Psoas muscle (tissue), 8 donors: ENCODE measurements around the gene SNN. TPM values are rescaled to one million over a fixed set of nuclear protein-coding genes. Genes with fewer than 3 reads are reported as not detected.

ENCODE experiments used
- ATAC-seq, 4 donors: fragments of 200-7000 bp; cut with Tn5 transposase; one replicate each; pipeline ENCODE4 v1.9.1; 2020; ENCODE audit warnings: moderate library complexity in 3 of 4, mild to moderate bottlenecking in 2 of 4
- DNase-seq, 2 donors: peaks; one replicate each; pipeline ENCODE4 v3.0.0-alpha.2; 2020
- H3K27ac ChIP-seq: fragments of 200-600 bp; one replicate; pipeline ENCODE4 v1.8.0; 2022
- H3K27me3 ChIP-seq, 3 donors: fragments of 200-600 bp in 1 of 3; one replicate each; pipeline versions ENCODE4 v1.6.1 to v1.8.0; 2013 to 2022; ENCODE audit warnings: low read length in 2 of 3, mild to moderate bottlenecking in 2 of 3, moderate library complexity in 1 of 3; ENCODE audit not compliant: insufficient read depth in 3 of 3
- H3K36me3 ChIP-seq, 2 donors: fragments of 200-600 bp in 1 of 2; one replicate each; pipeline versions ENCODE4 v1.6.1 to v1.8.0; 2013 to 2022; ENCODE audit warnings: low read depth in 1 of 2, mild to moderate bottlenecking in 1 of 2, moderate library complexity in 1 of 2; ENCODE audit not compliant: insufficient read depth in 1 of 2
- H3K4me1 ChIP-seq: fragments of 200-600 bp; one replicate; pipeline ENCODE4 v1.8.0; 2022
- H3K4me3 ChIP-seq: fragments of 200-600 bp; one replicate; pipeline ENCODE4 v1.8.0; 2022; ENCODE audit warnings: mild to moderate bottlenecking
- H3K9me3 ChIP-seq: fragments of 200-600 bp; one replicate; pipeline ENCODE4 v1.8.0; 2022
- CTCF ChIP-seq: fragments of 200-600 bp; IDR thresholded peaks from one replicate; pipeline ENCODE4 v1.8.0; 2022; ENCODE audit warnings: antibody characterized with exemption
- WGBS, 3 donors: extraction: QIAGEN DNeasy Blood & Tissue Kit; methylation state at CpG; one replicate each; pipeline versions ENCODE4 v1.1.6 to v1.1.7; 2013; 5-methylcytosine and 5-hydroxymethylcytosine counted together
- intact Hi-C, 2 donors: fragments of 100-400 bp; cut with DNase I; formaldehyde crosslinking; loops; one replicate each; pipeline versions ENCODE4 v1.11.0 to v1.14.2; 2022
- polyA plus RNA-seq, 3 donors: library from polyadenylated mRNA; stranded (reverse); fragments of 200-250 nt; gene quantifications; one replicate each; pipeline ENCODE4 v1.2.3, GENCODE V29; 2013
- total RNA-seq, 4 donors: library from RNA; stranded (reverse); fragmentation: NEBNext Ultra II Directional in 2 of 4; extraction: Animal tissue kit (Norgen Biotek cat#: 25700) in 2 of 4; gene quantifications; one replicate each; pipeline versions ENCODE4 v1.2.1 to v1.2.4, GENCODE V29; 2021 to 2023
- donor health status: healthy with polysubstance abuse.
- donor health status: DM: no; HTN: no; CAD: no; lungs with moderate emphysema.
- donor health status: Bipolar disorder and iron deficiency.
- donor health status: healthy.
- donor health status: DM: yes; HTN: yes; CAD: no.
- donor health status: DM: no; HTN: no; CAD: no.
- donor health status: DM: no; HTN: no; CAD: no.
- donor health status: DM: yes; HTN: yes; CAD: no.

The SNN gene
- total and polyA plus RNA-seq, 7 donors = 30.3 to 152 (median 100) TPM

GRCh38 chr16:11636172-11636721 lies 32.0 kb upstream of the SNN start:
- no peak for ATAC-seq
- TF ChIP-seq CTCF = no peak
- H3K4me1 ChIP-seq = peaks cover 14% of the 10 kb centered on the region
- intact Hi-C loops = loop anchor here in 1 of 2 donors (5.0 kb wide), 1 partner anchor 244 kb away; no protein-coding TSS in a partner anchor
- DNase-seq = no peak
- WGBS, 3 donors = 61 to 70% (median 69%) methylated on average over 14 of the region's 14 CpGs
- H3K27me3 ChIP-seq = no peaks in the 10 kb centered on the region
- H3K9me3 ChIP-seq = no peaks in the 10 kb centered on the region
- H3K36me3 ChIP-seq = no peaks in the 10 kb centered on the region
- no peak overlapping the region for H3K27ac ChIP-seq
- H3K4me3 ChIP-seq = no peak overlapping the region

GRCh38 chr16:11637320-11637719 lies 30.9 kb upstream of the SNN start:
- WGBS, 3 donors = 75 to 91% (median 88%) methylated on average over 5 of the region's 5 CpGs
- no peaks in the 10 kb centered on the region for H3K36me3 ChIP-seq

GRCh38 chr16:11638140-11638539 lies 30.1 kb upstream of the SNN start:
- intact Hi-C loops = loop anchor here in 1 of 2 donors (5.0 kb wide), 1 partner anchor 246 kb away; no protein-coding TSS in a partner anchor

More at GRCh38 chr16:11637320-11637719, 30.9 kb upstream of the SNN start:
- no peak for TF ChIP-seq CTCF
- Histone ChIP-seq H3K4me1 (peaks cover 23% of the 10 kb centered on the region), H3K4me3 (no peak overlapping the region), H3K9me3 (no peaks in the 10 kb centered on the region), H3K27ac (no peak overlapping the region), H3K27me3 (no peaks in the 10 kb centered on the region)
- DNase-seq (no peak), ATAC-seq (no peak)
- intact Hi-C loops = loop anchor here in 1 of 2 donors (5.0 kb wide), 1 partner anchor 245 kb away; no protein-coding TSS in a partner anchor

GRCh38 chr16:11639008-11639562 lies 29.2 kb upstream of the SNN start:
- ATAC-seq = no peak
- Histone ChIP-seq H3K4me3 (no peak overlapping the region), H3K36me3 (no peaks in the 10 kb centered on the region), H3K4me1 (peaks cover 23% of the 10 kb centered on the region), H3K9me3 (no peaks in the 10 kb centered on the region), H3K27me3 (no peaks in the 10 kb centered on the region), H3K27ac (no peak overlapping the region)
- intact Hi-C loops = loop anchor here in 1 of 2 donors (5.0 kb wide), 1 partner anchor 247 kb away; no protein-coding TSS in a partner anchor
- DNase-seq = no peak
- WGBS, 3 donors = 48 to 57% (median 48%) methylated on average over 4 of the region's 4 CpGs
- no peak for TF ChIP-seq CTCF

More at GRCh38 chr16:11638140-11638539, 30.1 kb upstream of the SNN start:
- no peak for TF ChIP-seq CTCF
- Histone ChIP-seq H3K4me1 (peaks cover 23% of the 10 kb centered on the region), H3K9me3 (no peaks in the 10 kb centered on the region), H3K27ac (no peak overlapping the region), H3K4me3 (no peak overlapping the region), H3K27me3 (no peaks in the 10 kb centered on the region), H3K36me3 (no peaks in the 10 kb centered on the region)
- WGBS, 3 donors = 89 to 97% (median 95%) methylated on average over 4 of the region's 4 CpGs
- DNase-seq = no peak
- ATAC-seq = no peak
